HCT116 (cell line): ENCODE measurements around the gene LDLR.
"Not testable (repeated sequence)": the region's sequence is repeated elsewhere in the genome, so short reads cannot be mapped to it uniquely, and the experiment has no call there.

Experiments
- ATF3 ChIP-seq: IDR thresholded peaks from 2 replicates; pipeline ENCODE4 v1.6.1; 2012
- CBX3 ChIP-seq: IDR thresholded peaks from 2 replicates; pipeline ENCODE4 v1.6.1; 2012; ENCODE audit warnings: low read depth
- CEBPB ChIP-seq: IDR thresholded peaks from 2 replicates; pipeline ENCODE4 v1.6.1; 2012; ENCODE audit warnings: low read depth
- CTCF ChIP-seq, 3 experiments: fragments of 200-600 bp in 1 of 3; sonication (generic) in 1 of 3; IDR thresholded peaks in 2 of 3; conservative IDR thresholded peaks in 1 of 3; 2 replicates each; pipeline ENCODE4 v1.5.1; 2012 to 2017; ENCODE audit warnings: low read depth in 2 of 3, low read length in 2 of 3, antibody characterized with exemption in 1 of 3, borderline replicate concordance in 1 of 3, control low read depth in 1 of 3, mild to moderate bottlenecking in 1 of 3, mixed read lengths in 1 of 3, mixed run types in 1 of 3, moderate library complexity in 1 of 3; ENCODE audit not compliant: insufficient read depth in 1 of 3
- MAX ChIP-seq: IDR thresholded peaks from 2 replicates; pipeline ENCODE4 v1.6.1; 2012
- TCF7L2 ChIP-seq: IDR thresholded peaks from 2 replicates; pipeline ENCODE4 v1.7.0; 2011; ENCODE audit warnings: borderline replicate concordance, inconsistent platforms; ENCODE audit not compliant: insufficient read depth, insufficient read length; ENCODE audit errors: extremely low read depth

- not testable (repeated sequence) for TF ChIP-seq MAX; TCF7L2; CTCF (IDR thresholded peaks at IDR 0.05 in 2 of 3, conservative IDR thresholded peaks at IDR 0.05 in 1 of 3; ENCODE audit: borderline replicate concordance in 1 of 3, insufficient read depth in 1 of 3, low read depth in 2 of 3, low read length in 2 of 3); ATF3; CBX3; CEBPB
Observed at GRCh38 chr19:11097367-11097766, 8.1 kb downstream of the LDLR start.
